CD4-positive, alpha-beta T cell treated with Interleukin-21 for 1 hour (primary cell): ENCODE data around the gene NME3.
"Not testable (repeated sequence)": the region's sequence is repeated elsewhere in the genome, so short reads cannot be mapped to it uniquely, and the experiment has no call there.

ENCODE experiments used
- DNase-seq: peaks from one replicate; pipeline ENCODE4 v3.0.0-alpha.2; 2020

The NME3 gene

DNA sequence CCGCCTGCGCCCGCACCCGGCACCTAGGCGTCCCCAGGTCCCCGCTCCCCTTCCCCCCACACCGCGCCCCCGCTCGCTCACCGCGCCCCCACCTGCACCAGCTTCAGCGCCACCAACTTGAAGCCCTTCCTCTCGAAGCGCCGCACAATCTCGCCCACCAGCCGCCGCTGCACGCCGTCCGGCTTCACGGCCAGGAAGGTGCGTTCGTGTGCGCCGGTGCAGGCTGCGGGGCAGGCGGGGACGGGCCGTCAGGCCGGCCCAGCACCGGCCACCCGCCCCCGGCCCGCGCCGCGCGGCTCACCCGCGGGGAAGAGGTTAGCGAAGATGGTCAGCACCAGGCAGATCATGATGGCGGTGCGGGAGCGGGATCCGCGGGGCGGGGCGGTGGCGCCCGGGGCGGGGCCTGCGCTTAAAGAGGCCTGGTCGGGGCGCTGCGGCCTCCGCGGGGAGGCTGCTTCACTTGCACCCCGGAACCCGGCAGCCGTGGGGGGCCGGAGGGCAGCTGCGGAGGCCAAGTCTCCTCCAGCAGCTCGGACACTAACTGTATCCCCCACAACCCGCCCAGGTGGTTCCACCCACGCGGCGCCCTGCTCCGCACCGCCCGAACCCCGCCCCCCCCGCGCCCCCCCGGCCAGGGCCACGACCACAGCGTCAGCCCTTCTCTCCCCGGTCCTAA, at the start of gene NME3:
NME3 (minus strand) TSS at position 356 of the 676 bp plus-strand sequence; CDS start at position 347, 9 bp downstream.
- peak; percentile 76 for DNase-seq

DNA sequence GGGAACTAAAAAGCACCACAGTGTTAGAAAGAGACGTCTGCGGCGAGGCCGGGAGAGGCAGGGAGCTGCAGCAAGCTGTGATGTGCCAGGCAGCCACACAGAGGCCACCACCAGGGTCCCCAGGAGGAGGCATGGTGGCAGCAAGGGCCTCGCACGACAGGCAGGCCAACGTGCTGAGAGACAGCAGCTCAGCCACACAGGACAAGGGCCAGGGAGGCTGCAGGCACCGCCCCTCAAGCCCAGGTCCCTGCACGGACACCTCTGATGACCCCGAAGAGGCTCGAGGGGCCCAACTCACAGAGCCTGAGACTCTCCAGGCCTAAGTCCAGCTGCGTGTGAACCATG, 49.6 kb upstream of the NME3 start:
- DNase-seq = no peak

DNA sequence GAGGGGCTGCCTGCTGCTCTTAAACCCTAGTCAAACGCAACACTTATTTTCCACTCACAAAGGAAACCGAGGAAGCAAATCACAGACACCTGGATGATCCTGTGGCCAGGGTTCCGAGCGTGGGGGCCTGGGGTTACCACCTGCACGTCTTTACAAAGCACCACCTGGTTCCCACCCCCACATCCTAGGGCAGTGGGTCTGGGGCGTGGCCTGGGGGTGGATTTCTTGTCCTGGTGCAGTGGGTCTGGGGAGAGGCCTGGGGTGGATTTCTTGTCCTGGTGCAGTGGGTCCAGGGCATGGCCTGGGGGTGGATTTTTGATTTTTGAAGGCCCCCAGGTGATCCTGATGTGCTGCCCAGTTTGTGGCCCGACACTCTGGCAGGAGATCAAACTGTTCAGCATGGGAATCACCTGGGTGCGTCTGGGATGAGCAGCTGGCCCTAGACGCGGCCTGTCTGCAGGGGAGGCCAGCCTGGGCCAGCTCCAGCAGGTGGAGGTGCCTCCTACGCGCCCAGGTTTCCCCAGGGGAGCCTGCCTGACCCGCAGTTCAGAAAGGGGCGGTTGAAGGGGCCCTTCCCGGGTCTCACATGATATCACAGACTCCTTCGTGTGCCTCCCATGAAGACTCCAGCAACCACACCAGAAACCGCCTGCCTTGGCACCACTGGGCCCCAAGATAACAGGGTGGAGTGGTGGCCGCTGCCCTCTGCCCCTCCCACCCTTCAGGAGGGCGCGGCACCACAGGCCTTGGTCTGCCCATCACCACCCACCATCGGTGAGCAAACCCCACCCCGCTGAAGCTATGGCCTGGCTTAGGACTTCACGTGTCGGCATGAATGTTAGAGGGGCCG, 49.0 kb upstream of the NME3 start:
- no peak for DNase-seq

DNA sequence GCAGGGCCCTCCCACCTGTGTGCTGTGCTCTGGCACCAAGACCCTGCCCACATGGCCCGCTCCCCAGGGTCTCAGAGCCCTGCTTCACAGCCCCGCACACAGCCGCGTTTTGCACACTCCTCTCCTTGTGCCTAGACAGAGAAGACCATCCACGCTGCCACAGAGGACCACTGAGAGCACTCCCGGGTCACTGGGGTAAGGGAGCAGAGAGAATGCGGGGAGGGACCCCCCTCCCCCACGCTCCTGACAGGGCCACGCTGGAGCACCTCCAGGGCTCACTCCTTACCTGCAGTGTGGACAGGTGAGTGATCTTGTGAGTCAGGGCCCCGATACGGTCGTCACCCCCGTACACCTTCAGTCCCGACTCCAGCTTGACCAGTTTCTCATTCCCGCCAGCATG, 48.3 kb upstream of the NME3 start:
- no peak for DNase-seq

DNA sequence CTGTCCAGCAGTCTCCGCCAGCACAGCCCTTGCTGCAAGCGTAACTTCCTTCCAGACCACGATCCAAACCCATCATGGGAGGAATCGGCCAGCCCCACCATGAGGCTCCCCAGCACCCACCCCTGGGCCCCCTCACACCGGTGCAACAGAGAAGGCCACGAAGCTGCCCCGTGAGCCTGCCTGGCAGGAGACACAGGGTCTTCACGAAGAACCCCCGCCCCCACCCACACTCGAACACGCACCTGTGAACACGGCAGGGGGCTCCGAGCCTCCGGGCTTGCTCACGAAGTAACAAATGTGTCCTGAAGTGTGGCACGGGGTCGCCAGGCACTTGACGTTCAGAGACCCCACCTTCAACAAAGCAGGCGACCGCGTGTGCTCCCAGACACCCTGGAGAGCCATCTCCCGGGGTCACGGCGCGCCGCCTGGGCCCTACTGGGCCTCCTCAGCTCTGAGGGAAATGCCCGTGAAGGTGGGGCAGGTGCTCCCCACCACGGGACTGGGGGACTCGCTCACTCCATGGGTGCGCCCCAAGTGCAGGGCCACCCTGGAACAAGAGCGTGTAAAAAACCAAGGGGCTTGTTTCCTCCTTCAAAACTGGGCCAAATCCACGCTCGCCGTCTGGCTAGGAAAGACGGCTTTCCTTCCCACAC, 47.7 kb upstream of the NME3 start:
- DNase-seq = no peak

DNA sequence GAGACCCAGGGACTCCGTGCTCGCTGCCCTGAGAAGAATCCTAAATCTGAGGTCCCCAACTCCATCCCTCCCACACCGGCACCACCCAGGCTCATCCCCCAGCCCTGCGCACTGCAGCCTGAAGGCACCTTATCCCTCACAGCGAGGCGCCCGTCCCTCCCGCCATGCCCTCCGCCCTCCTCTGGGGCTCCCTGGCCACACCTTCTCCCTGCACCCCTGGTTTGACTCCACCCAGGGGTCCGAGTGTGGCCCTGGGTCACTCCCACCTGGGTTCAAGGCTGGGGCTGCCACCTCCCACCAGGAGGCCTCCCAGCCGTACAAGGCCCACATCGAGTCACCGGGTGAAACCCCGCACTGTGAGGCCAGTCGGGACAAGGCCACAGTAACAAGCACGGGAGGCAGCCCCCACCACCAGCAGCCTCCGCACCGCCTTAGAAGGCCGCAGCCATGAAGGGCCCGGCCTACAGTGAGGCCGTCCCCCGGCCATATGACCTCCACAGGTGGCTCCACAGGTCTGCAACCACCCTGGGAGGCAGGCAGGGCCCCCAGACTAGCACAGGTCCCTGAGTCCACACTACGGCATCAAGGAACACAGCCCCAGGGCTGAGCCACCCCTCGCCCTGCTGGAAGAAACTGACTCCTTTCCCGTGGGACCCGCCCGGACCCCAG, 47.0 kb upstream of the NME3 start:
- no peak for DNase-seq

DNA sequence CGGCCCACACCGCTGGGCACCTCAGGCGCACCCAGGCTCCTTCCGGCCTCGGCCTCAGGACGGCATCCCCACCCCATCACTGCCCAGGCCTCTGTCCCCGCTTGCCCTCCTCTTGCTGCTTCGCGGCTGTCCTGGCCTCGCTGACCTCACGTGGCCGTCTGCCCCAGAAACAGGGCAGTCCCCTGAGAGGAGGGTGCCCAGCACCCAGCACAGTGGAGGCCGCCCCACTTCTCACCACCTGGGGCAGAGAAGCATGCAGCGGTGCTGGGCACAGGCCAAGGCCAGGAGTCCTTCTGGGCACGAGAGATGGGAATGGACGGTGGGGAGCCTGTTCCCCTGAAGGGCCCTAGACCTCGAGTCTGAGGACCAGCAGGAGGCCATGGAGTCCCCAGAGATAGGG, 46.4 kb upstream of the NME3 start:
- no peak for DNase-seq

DNA sequence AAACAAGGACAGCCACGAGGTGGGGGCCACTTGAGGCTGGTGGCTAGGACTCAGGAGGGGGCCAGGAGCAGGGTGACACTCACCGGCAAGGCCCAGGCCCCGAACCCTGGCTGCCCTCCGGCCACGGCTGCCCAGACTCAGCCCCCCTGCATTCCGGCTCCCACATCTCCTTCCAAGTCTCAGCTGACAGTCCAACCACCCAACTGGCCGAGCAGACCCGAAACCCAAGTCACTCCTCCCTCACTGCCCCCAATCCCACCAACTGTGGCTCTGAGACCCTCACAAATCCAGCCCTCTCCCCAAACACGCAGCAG, 45.9 kb upstream of the NME3 start:
- DNase-seq = no peak

DNA sequence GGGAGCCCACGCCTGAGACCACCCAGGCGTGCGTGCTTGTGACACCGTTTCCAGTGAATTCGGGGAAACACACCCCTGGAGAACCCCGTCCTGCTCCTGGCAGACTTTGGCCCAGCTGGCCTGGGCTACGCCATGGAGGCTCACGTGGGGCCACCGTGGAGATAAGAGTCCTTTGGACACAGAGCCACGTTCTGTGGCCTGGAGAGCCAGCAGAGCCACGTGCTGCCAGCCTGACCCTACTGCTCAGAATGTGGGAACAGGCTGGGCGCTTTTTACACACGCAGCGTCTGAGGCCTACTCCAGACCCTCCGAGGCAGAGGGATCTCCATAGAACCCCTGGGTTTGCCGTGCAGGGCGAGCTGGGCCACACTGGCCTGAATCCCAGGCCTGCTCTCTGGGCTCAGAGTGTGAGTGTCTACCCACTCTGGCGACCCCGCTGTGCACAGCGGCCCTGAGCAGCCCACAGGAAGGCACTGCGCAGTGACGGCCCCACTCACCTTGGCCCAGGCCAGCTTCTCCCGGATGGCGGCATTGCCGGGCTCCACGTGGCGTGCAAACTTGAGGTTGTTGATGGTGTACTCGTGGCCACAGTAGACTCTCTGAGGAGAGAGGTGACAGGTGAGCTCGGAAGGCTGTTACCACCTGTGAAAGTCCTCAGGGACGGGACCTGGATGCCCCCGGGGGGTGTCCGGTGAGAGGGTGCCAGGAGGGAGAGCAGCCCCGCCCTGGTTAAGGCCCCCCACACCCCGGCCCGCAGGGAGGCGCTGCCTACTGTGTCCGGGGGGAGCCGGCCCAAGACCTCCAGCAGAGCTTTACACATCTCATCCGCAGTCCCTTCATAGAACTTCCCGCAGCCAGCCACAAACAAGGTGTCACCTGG, 45.3 kb upstream of the NME3 start:
- no peak for DNase-seq

DNA sequence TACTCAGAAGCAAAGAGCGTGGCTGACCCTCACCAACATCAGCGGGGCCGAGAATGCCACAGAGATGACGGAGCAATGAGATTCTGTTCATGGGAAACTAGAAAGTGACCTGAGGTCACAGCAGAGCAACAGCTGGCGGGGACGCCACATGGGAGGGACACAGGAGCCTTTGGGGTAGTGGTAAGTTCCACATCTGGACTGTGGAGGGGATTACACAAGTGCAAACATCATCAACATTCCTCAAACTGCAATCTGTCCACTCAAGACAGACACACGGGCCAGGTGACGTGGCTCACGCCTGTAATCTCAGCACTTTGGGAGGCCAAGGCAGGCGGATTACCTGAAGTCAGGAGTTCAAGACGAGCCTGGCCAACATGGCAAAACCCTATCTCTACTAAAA, 44.1 kb upstream of the NME3 start:
- no peak for DNase-seq

DNA sequence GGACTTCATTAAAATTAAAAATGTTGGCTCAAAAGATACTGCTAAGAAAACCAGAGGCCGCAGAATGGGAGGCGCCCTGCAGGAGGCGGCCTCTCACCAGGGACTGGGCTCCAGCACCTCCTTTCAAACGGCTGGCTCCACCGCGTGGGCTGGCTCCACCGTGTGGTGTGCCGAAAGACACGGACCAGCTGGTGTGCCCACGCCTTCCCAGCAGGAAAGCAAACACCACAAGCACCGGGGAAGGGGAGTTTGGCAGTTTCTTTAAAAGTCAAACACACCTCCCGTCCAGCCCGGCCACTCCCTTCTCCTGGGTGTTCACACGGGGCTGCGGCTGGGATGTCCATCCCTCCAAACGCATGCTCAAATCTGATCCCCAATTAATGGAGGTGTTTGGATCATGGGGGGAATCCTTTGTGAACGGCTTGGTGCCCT, 41.4 kb upstream of the NME3 start:
- peak; percentile 37 for DNase-seq

DNA sequence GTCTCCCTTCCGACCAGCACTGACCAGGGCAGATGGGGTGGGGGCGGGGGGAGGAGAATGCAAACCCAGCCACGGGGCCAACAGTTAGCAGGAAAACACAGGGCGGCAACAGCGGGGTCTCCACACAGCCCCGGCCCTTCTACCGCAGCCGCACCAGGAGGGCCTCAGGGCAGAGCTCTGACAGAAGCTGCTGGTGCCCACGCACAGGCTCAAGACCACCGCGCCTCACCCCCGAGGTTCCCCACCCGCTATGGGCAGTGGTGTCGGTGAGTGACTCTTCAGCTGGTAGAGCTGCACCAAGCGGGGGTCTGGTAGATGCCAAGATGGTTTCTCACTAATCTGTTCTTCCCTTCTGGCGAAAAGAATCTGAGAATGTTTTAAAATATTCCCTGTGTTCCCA, 39.2 kb upstream of the NME3 start:
- no peak for DNase-seq

DNA sequence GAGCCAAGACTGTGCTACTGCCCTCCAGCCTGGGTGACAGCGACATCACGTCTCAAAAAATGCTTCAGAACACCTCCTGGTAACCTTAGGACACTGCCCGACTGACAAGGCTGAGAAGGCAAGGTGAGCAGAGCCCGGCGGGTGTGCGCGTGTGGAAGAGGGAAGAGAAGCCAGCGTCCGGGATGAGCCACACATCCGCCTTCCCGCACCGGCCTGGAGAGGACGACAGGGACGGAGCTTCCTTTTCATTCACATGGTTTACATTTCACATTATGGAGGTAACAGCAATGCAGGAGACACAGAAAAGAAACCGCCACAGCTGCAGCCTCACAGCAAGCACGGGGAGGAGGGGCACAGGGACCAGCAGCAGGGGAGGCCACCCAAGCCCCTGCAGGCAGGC, 38.8 kb upstream of the NME3 start:
- DNase-seq = no peak

DNA sequence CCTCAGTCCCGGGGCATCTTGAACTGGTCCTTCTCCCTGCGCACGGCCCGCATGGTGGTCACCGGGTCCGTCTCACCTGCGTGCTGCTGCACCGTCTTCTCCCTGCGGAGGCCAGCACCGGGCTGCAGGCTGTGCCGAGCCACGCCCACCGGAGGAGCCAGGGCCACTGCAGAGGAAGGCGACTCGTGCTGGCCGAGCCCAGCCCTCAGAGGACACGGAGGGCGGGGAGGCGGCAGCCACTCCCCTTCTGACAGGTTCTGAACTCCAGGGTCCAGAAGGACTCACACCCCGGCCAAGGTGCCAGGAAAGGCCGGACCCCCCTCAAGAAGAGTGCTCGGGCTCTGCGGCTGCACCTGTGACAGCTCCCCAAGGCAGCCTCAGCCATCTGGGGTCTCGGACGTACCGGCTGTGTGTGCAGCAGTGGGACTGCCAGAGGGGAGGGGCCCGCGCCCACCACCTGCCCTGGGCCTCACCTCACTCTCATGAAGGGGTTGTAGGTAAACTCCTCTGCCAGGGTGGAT, 38.0 kb upstream of the NME3 start:
- no peak for DNase-seq

DNA sequence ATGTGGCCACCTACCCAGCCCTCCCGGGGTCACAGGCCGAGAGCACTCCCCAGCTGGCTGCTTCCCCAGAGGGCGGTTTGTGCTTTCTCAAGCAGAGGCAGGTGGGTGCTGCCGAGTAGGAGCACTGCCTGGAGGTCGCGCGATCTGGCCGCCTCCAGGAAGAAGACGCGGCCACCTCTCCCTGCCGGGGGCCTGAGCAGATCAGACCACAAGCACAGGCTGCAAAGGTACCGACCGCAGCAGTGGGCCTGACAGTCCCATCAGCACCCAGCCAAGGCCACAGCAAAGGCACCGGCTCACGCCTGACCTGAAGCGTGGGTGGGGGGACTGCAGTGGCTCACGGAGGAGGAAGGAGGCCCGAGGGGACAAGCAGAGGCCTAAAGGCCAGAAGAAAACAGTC, 37.3 kb upstream of the NME3 start:
- DNase-seq = no peak

DNA sequence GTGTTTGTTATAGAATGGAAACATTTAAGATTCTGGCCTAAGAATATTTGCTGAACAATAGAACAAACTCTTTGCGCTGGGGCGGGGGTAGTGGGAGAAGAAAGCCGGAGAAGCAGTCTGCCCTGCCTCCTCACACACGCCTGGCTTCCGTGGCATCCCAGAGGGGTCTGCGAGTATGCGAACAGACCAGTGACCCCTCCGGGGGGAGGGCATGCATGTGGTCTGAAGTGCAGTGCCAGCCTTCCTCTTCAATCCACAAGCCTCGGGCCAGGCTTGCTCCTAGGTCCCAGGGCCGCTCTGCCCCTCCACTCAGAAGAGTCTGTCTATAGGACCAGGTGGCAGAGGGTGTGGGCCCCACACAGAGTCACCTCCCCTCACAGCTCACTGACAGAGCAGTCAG, 36.3 kb upstream of the NME3 start:
- DNase-seq = no peak

DNA sequence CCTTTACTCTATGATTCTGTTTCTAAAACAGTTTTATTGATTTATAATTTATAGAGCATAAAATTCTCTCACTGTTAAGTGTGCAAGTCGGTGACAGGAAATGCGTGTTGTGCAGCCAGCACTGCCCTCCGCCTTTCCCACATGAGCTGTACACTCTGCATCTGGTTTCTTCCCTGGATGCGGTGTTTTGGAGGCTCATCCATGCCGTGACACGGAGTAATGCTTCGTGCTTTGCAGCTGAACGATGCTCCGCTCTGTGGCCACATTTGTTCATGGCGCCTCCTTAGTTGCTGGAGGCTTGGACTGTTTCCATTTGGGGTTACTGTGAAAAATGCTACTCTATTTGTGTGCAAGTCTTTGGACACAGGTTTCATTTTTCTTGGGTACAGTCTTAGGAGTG, 29.4 kb upstream of the NME3 start:
- no peak for DNase-seq

DNA sequence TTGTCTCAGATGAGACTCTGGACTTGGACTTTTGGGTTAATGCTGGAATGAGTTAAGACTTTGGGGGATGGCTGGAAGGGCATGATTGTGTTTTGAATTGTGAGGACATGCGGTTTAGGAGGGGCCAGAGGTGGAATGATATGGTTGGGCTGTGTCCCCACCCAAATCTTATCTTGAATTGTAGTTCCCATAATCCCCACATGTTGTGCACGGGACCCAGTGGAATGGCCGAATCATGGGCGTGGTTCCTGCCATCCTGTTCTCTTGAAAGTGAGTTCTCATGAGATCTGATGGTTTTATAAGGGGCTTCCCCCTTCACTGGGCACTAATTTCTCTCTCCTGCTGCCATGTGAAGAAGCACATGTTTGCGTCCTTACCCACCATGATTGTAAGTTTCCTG, 27.9 kb upstream of the NME3 start:
- not testable (repeated sequence) for DNase-seq

DNA sequence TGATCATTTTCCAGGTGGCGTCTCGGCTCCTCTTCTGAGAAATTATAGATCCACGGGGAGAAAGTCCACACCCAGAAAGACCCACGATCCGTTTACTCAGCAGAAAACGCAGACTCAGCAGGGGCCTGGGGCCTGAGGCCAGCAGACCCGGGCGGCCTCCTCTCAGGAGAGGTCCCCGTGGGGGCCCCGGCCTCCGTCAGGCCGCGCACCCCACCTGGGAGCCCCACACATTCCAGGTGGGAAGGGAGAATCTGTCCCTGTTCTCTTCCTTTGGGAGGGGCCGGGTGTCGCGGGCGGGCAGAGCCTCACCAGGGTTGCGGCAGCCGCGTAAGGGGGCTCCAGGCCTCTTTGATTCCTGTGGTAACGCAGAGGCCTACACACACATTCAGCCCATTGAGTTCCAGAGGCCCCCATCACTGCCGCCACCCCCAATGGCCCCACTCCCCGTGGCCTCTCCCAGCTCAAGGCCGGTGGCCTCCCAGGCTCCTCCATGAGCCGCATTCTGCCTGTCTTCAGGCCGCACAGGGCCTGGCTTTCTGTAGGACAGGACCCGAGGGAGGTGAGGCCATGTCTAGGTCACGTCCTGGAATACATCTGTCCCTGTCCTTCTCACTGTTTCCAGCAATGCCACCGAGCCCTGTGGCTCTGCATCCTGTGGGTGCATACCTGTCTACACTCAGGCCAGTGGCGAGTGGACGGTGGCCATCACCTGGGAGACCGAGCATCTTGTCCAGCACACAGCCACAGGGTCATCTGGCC, 23.7 kb upstream of the NME3 start:
- no peak for DNase-seq

DNA sequence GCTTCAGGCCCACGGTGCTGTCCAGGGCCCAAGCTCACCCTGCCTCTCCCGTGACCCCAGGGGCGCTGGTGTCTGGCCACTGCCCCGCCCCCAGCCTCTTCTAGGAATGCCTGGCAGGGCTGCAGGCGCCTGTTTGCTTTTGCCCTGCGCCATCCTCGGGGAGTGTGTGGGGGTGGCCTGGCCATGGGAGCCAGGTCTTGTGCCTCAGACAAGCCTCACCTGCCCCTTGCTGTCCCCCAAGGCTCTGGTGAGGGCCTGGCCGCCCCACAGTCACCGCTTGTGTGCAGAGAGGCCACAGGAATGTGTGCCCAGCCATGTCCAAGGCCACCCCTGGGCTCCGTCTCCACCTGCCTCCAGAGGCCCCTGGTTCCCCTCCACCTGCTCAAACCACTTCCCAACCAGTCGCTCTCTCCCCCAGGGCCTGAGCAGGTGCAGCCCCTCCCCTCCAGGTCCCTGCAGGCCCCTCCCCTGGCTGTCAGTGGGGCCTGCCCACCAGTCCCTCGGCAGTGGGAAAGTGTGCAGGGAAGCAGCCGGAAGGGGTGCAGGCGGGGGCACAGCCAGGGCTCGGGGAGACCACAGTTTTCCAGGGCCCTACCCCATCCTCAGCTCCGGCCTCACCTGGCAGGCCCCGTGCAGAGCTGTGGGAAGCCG, 23.0 kb upstream of the NME3 start:
- DNase-seq = no peak

DNA sequence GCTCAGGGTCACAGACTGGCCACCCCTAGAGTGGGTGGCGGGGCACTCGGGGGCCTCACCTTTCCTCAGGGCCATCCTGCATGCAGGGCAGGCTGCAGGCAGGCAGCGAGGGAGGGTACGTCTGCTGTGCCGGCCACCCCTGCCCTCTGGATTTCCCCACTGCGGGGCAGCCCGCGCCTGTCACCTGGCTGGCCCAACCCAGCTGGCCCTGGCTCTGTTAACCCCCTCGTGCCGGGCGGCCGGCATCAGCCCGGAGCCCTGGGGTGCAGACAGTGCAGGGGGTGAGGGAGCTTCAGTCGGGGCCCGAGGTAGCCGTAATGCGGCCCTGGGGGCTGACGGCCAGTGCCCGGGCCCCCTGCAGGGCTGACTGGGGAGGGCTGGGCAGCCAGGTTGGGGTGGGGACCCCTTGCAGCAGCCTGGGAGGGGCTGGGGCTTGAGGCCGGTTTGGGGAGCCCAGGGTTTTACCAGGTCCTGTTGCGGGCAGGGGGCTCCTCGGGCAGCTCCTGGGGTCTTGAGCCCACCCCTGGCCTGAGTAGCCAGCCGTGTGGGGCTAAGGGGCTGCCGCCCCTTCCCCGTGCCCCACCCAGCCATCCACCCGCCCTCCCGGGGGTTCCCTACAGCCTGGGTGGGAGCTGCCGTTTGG, 22.4 kb upstream of the NME3 start, which contains the start of gene IGFALS:
IGFALS (minus strand) TSS at position 128 of the 643 bp plus-strand sequence; CDS start at position 75, 53 bp downstream.
- no peak for DNase-seq
